Endothelial cell of umbilical vein (primary cell): Measurements from ENCODE around the gene SENP6. TPM values are rescaled to one million over a fixed set of nuclear protein-coding genes. Genes with fewer than 3 reads are reported as not detected.

Source experiments
- BruUV-seq: library from RNA; stranded (reverse); fragments of 400-500 nt; replicated peaks from 2 replicates; lab custom pipeline; 2021; lab: Mats Ljungman, UMichigan
- CTCF ChIA-PET: fragments of 300-600, 350-600 bp; sonication (Branson Sonifier 250); formaldehyde crosslinking; loops from one replicate; lab custom pipeline; 2021; ENCODE audit warnings: antibody characterized with exemption, inconsistent platforms; lab: Charles Lee
- POLR2A ChIA-PET: fragments of 300-600, 350-600 bp; sonication (Branson Sonifier 250); formaldehyde crosslinking; loops from one replicate; lab custom pipeline; 2021; ENCODE audit warnings: antibody characterized with exemption, inconsistent platforms; lab: Charles Lee
- DNase-seq: peaks from one replicate; pipeline ENCODE4 v3.0.0-alpha.2; 2011; ENCODE audit warnings: low read depth, low spot score
- FAIRE-seq: peaks from 2 replicates; lab custom pipeline; 2011; peaks lifted over from hg19 to GRCh38; lab: Jason Lieb, UNC
- H2AFZ ChIP-seq: 2 replicates; pipeline ENCODE4 v1.6.0; 2012; ENCODE audit warnings: low read depth, low read length, control low read depth, inconsistent platforms
- H3K27ac ChIP-seq: 2 replicates; pipeline ENCODE4 v1.5.1; 2011; ENCODE audit warnings: low read depth, mild to moderate bottlenecking, control low read depth, low read length, moderate library complexity; ENCODE audit not compliant: insufficient read depth
- H3K27me3 ChIP-seq, 2 experiments: 2 replicates each; pipeline versions ENCODE4 v1.6.0 to v1.6.1; 2011; ENCODE audit warnings: low read length in 2 of 2, mixed read lengths in 1 of 2; ENCODE audit not compliant: control insufficient read depth in 2 of 2, insufficient read depth in 2 of 2
- H3K36me3 ChIP-seq, 2 experiments: 2 replicates in 1 of 2; 3 replicates in 1 of 2; pipeline ENCODE4 v1.5.1; 2011; ENCODE audit warnings: low read length in 2 of 2, mild to moderate bottlenecking in 1 of 2, moderate library complexity in 1 of 2; ENCODE audit not compliant: control insufficient read depth in 2 of 2, insufficient read depth in 2 of 2; ENCODE audit errors: extremely low read depth in 1 of 2
- H3K4me1 ChIP-seq: 3 replicates; pipeline ENCODE4 v1.5.1; 2011; ENCODE audit warnings: mild to moderate bottlenecking, low read length; ENCODE audit not compliant: control insufficient read depth, insufficient read depth; ENCODE audit errors: extremely low read depth
- H3K4me2 ChIP-seq: 2 replicates; pipeline ENCODE4 v1.6.1; 2011; ENCODE audit warnings: low read length, control low read depth, mixed read lengths; ENCODE audit not compliant: insufficient read depth
- H3K4me3 ChIP-seq, 3 experiments: fragments of 200-600 bp in 1 of 3; sonication (generic), shearing (Covaris generic) in 1 of 3; replicated peaks in 1 of 3; 2 replicates each; pipeline ENCODE4 v1.5.1; 2011 to 2016; ENCODE audit warnings: control low read depth in 3 of 3, low read length in 3 of 3, mild to moderate bottlenecking in 2 of 3, inconsistent platforms in 1 of 3, low read depth in 1 of 3, moderate library complexity in 1 of 3; ENCODE audit not compliant: insufficient read depth in 1 of 3
- H3K79me2 ChIP-seq: 2 replicates; pipeline ENCODE4 v1.6.0; 2012; ENCODE audit warnings: low read length, inconsistent platforms; ENCODE audit not compliant: control insufficient read depth, insufficient read depth
- H3K9ac ChIP-seq: replicated peaks from 2 replicates; pipeline ENCODE3; 2011; ENCODE audit warnings: low read length, control low read depth; ENCODE audit not compliant: insufficient read depth; ENCODE audit errors: extremely low read depth
- H3K9me1 ChIP-seq: replicated peaks from 3 replicates; pipeline ENCODE4 v1.6.0; 2011; ENCODE audit warnings: mild to moderate bottlenecking, low read length; ENCODE audit not compliant: control insufficient read depth, insufficient read depth; ENCODE audit errors: extremely low read depth
- H3K9me3 ChIP-seq: replicated peaks from 2 replicates; pipeline ENCODE4 v1.5.1; 2012; ENCODE audit warnings: low read length, inconsistent platforms; ENCODE audit not compliant: control insufficient read depth, insufficient read depth
- H4K20me1 ChIP-seq: replicated peaks from 2 replicates; pipeline ENCODE3; 2011; ENCODE audit warnings: mild to moderate bottlenecking, low read length; ENCODE audit not compliant: control insufficient read depth, insufficient read depth; ENCODE audit errors: extremely low read depth
- MAX ChIP-seq: IDR thresholded peaks from 2 replicates; pipeline ENCODE4 v1.6.1; 2011; ENCODE audit not compliant: insufficient read depth, insufficient read length
- POLR2A ChIP-seq: IDR thresholded peaks from 2 replicates; pipeline ENCODE4 v1.6.1; 2012; ENCODE audit warnings: low read depth, mild to moderate bottlenecking, control low read depth, low read length
- POLR2AphosphoS5 ChIP-seq: IDR thresholded peaks from 2 replicates; pipeline ENCODE4 v1.6.1; 2012; ENCODE audit warnings: low read depth, mild to moderate bottlenecking, control low read depth, low read length, moderate library complexity; ENCODE audit not compliant: insufficient read depth
- dilution Hi-C: fragments of 300-500 bp; cut with MboI; formaldehyde crosslinking; loops from one replicate; pipeline ENCODE4 v1.15.0; 2019; ENCODE audit warnings: low sequenced_read_pairs; ENCODE audit not compliant: extremely low pct_ligation_motif_present
- intact Hi-C: fragments of 100-400 bp; cut with micrococcal nuclease; formaldehyde crosslinking; loops from one replicate; pipeline ENCODE4 v1.10.0; 2022
- polyA plus RNA-seq, 4 experiments: library from polyadenylated mRNA; depleted of rRNA in 3 of 4; stranded (reverse) in 3 of 4; unstranded in 1 of 4; fragments of >200 nt; gene quantifications; 2 replicates each; pipeline versions ENCODE4 v1.2.1 to v1.2.3, GENCODE V29; 2011 to 2012; ENCODE audit warnings: missing spikeins in 1 of 4
- total RNA-seq: library from RNA; stranded (reverse); gene quantifications from 2 replicates; pipeline ENCODE4 v1.2.3, GENCODE V29; 2021
- TF ChIP-seq, protein P1 (sequence below), 2 donors: IDR thresholded peaks; 1 replicate in 1 of 2; 2 replicates in 1 of 2; pipeline ENCODE4 v1.5.1; 2011; ENCODE audit warnings: low read length in 2 of 2, mild to moderate bottlenecking in 2 of 2, moderate library complexity in 2 of 2, control low read depth in 1 of 2, inconsistent platforms in 1 of 2, low read depth in 1 of 2; ENCODE audit not compliant: insufficient read depth in 1 of 2; ENCODE audit errors: extremely low read depth in 1 of 2

Gene SENP6
- total and polyA plus RNA-seq, 2 donors (not counting 3 experiments of a cell fraction or from before 2014, with no cell fraction given): 11.5 to 99.1 TPM

- peaks cover 41% of the 10 kb centered on the region for H3K79me2 ChIP-seq
- no peaks in the 10 kb centered on the region for H3K9me3 ChIP-seq
- ChIA-PET CTCF (no interaction called here), POLR2A (interaction anchor here (0.6 to 1.0 kb wide), 2 partner anchors 18 to 22 kb away, joined by 3 to 4 read pairs; no protein-coding TSS in a partner anchor)
- peak within 1 kb of the TSS; percentile 83 to 97 (median 96) for H3K4me3 ChIP-seq
- H3K4me1 ChIP-seq: peaks cover 45% of the 10 kb centered on the region
- peak within 1 kb of the TSS; percentile 99 for H2AFZ ChIP-seq
- peak; percentile 66 for DNase-seq
- no peak for FAIRE-seq
- no peaks in the 10 kb centered on the region for H4K20me1 ChIP-seq
- TF ChIP-seq, protein P1, sequence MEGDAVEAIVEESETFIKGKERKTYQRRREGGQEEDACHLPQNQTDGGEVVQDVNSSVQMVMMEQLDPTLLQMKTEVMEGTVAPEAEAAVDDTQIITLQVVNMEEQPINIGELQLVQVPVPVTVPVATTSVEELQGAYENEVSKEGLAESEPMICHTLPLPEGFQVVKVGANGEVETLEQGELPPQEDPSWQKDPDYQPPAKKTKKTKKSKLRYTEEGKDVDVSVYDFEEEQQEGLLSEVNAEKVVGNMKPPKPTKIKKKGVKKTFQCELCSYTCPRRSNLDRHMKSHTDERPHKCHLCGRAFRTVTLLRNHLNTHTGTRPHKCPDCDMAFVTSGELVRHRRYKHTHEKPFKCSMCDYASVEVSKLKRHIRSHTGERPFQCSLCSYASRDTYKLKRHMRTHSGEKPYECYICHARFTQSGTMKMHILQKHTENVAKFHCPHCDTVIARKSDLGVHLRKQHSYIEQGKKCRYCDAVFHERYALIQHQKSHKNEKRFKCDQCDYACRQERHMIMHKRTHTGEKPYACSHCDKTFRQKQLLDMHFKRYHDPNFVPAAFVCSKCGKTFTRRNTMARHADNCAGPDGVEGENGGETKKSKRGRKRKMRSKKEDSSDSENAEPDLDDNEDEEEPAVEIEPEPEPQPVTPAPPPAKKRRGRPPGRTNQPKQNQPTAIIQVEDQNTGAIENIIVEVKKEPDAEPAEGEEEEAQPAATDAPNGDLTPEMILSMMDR (IDR thresholded peaks at IDR 0.05; ENCODE audit: extremely low read depth in 1 of 2, insufficient read depth in 1 of 2, low read depth in 1 of 2, low read length in 2 of 2): no peak
- TF ChIP-seq POLR2A (peak; percentile 86), POLR2AphosphoS5 (peak; percentile 94), MAX (no peak)
- intact Hi-C loops: loop anchor here (2.0 kb wide), 2 partner anchors 30 to 102 kb away; no protein-coding TSS in a partner anchor
- H3K4me2 ChIP-seq: peak within 1 kb of the TSS; percentile 92
- peak within 1 kb of the TSS; percentile 70 for H3K27ac ChIP-seq
- H3K9ac ChIP-seq: peak within 1 kb of the TSS; percentile 84
- no peaks in the 10 kb centered on the region for H3K9me1 ChIP-seq
- no peaks in the 10 kb centered on the region for H3K27me3 ChIP-seq
- dilution Hi-C loops: no loop called here
- no peaks in the 10 kb centered on the region for H3K36me3 ChIP-seq
- TSS peak; percentile 48 for BruUV-seq
Measured at GRCh38 chr6:75748743-75749538, 147.3 kb downstream of the SENP6 start, which contains the start of gene MYO6. Gene MYO6, plus strand, starts transcription at chr6:75749239. Its CDS starts 68,309 bp downstream, at chr6:75817548.
